NCI-H2171 treated with DMSO at 0.1 percent for 48 hours (cell line): ENCODE data around the gene SLC10A7.
A peak's percentile ranks its signal among the peaks of the same experiment; 100 is the strongest.

Experiments used
- DNase-seq: peaks from one replicate; lab custom pipeline; 2025; lab: John Stamatoyannopoulos, UW

Gene SLC10A7, protein sequence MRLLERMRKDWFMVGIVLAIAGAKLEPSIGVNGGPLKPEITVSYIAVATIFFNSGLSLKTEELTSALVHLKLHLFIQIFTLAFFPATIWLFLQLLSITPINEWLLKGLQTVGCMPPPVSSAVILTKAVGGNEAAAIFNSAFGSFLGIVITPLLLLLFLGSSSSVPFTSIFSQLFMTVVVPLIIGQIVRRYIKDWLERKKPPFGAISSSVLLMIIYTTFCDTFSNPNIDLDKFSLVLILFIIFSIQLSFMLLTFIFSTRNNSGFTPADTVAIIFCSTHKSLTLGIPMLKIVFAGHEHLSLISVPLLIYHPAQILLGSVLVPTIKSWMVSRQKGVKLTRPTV

GRCh38 chr4:146521541-146522097 lies at the start of gene SLC10A7:
Gene SLC10A7 (minus strand): TSS chr4:146521940. CDS start chr4:146521717, 223 bp downstream.
- DNase-seq, result peak; percentile 36

DNA sequence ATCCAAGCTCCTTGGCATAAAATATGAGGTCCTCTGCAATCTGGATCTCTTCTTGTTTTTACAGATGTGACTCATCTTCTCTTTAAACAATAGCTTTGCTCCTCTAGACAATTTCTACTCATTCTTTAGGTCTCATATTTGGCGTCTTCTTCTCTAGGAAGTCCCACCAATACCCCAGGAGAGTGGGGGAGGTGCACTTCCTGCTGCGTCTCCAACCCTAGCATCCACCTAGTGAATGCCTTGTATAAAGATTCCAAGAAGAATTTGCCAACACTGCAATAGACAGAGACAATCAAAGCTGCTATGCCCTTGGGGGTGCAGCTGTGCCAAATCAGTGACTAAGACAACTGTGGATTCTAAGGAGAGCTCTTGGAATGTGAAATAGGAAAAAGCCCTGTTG lies 45.7 kb upstream of the SLC10A7 start:
- DNase-seq, result no peak

- no peak for DNase-seq
Measured at GRCh38 chr4:146564492-146564891, 42.8 kb upstream of the SLC10A7 start.

DNA sequence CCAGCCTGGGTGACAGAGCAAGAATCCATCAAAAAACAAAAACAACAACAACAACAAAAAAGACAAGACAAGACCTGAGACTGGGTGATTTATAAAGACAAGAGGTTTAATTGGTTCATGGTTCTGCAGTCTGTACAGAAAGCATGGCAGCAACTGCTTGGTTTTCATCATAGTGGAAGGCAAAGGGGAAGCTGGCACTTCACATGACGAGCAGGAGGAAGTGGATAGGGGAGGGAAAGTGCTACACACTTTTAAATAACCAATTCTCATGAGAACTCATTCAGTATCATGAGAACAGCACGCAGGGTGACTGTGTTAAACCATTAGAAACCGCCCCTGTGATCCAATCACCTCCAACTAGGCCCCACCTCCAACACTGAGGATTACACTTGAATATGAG lies 28.4 kb upstream of the SLC10A7 start:
- DNase-seq, result no peak

GRCh38 chr4:146548443-146548842 lies 26.7 kb upstream of the SLC10A7 start:
- no peak for DNase-seq

DNA sequence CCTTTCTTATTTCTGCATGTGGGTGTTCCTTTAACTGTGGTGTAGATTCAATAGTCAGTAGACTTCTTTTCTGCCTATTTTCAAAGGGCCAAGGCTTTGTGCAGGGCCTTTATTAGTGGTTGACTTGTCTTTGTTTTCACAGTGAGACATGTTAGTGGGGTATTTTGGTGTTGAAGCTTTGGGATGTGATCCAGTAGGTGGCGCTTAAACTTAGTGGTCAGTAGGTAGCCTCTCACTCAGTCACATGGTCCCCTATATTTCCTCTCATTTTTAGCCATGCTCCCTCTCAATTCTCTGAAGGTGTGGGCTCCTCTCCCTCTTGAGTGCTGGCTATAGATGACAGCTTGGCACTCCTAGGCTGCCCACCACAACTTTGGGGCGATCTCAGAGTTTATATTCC lies 23.4 kb upstream of the SLC10A7 start:
- DNase-seq, result no peak

GRCh38 chr4:146534178-146534577 lies 12.4 kb upstream of the SLC10A7 start:
- DNase-seq, result no peak

DNA sequence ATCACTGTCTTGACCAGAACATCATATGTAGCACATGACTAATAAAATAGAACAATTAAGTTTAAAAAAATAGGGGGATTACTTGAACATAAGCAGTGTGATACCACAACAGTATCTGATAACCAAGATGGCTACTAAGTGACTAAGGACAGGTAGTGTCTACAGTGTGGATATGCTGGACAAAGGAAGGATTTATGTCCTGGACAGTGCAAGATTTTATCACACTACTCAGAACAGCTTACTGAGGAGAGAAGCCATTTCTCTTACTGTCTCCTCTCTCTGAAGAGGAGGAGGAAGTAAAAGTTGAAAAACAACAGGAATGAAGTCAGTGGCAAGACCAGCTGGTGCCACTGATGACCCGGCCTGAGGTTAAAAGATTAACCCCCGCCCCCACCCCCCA lies 4.0 kb upstream of the SLC10A7 start:
- no peak for DNase-seq

DNA sequence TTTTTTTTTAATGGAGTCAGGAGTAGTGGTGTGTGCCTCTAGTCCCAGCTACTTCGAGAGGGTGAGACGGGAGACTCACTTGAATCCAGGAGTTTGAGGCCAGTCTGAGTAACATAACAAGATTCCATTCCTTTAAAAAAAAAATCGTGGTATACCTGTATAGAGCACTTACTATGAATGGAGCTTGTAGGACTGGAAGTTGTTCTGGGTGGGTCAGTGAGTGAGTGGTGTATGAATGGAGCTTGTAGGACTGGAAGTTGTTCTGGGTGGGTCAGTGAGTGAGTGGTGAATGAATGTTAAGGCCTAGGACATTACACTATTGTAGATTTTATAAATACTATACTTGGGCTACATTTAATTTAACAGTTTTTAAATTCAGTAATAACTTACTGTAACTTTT lies 2.9 kb upstream of the SLC10A7 start:
- DNase-seq, result no peak

- DNase-seq, result no peak
Measured at GRCh38 chr4:146522869-146523205, 1.1 kb upstream of the SLC10A7 start.

DNA sequence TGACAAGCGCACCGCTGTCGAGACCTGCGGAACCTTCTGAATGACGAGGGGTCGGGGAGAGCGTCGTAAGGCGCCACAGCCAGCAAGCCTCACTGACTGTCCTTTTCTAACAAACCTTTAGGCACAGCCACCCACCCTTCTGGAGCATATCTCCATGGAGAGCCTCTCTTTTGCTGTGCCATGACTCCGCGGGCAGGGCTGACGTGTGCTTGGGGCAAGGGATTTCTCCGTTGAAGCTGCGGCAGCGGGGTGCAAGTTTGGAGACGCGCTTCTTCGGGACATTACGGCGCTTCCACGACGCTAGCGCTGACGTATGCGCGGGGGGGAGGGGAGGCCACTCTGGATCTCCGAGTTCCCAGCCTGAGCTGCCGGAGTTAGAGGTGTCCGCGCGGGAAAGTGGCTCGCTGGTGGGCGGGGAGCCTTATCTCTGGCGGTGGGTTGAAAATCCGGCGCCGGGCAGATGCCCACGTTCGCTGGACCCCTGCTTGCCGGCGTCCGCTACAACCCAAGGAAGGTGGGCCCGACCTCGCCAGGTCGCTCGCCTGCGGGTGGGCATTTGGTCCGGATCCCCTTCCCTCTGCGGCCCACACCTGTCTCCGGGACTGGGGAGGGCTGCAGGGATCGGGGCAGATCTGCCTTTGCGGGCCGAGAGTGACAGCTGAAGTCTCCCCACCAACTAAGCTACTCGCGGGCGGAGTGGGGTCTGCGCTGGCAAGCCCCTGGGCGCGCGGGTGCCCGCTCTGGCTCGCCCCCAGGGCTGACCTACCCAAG lies 543 bp upstream of the SLC10A7 start:
- peak; percentile 60 for DNase-seq

DNA sequence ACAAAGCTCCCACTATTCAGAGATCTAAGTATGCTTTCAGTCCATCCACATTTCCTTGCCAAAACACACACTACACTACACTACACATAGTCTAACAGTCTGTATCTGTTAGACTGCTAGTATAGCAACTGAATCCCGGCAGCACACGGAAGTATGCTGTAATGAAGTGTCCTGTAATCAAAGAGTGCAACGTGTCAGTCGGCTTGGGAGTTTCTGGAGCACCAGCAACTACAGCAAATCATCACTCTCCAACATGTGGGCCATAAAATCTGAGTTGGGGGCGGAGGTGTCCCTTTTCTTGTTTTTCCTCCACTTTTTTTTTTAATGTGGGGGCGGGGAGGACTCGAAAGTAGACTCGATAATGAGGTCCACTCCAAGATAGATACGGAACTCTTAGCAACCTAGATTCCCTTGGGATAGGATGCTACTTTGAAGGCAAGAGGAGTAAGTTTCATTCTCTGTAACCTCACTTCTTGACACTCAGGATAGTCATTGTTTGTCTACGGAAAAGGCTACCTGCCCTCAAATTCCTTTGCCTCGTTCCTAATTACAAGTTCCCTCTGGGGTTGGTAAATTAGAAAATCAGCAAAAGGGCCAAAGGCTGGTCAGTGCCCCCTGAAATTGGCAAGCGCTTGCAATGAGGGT lies 722 bp downstream of the SLC10A7 start:
- peak; percentile 1 for DNase-seq

DNA sequence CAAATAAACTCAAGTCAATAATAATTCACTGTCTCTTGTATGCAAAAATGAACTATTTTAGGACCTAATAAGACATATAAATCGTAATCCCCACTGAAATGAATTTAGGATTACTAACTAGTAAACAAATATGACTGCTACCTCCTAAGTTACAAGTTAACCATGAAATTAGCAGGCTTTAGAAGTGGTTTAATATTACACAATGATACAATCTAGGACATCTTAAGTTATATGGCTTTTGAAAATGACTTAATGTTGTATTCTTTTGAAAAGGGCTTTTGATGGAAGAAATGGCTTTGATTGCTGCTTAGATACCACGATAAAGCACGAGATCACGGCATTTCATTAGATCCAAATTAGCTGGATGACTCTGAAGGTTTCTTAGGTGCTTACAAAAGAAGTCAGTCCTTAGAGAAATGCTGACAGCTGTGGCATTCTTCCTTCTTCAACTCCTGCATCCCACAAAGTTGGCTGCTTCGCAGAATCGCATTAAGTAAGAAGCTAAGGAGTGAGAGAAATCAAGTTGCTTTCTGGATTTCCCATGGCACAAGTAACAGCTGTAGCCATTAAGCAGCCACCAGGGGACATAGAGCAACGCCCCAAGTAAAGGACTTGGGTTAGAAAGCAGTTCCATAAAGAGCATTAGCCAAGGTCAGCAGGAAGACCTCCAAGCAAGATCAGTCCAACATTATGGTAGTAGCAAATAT lies 6.9 kb downstream of the SLC10A7 start:
- DNase-seq, result no peak

GRCh38 chr4:146513548-146513947 lies 8.2 kb downstream of the SLC10A7 start:
- DNase-seq, result no peak

DNA sequence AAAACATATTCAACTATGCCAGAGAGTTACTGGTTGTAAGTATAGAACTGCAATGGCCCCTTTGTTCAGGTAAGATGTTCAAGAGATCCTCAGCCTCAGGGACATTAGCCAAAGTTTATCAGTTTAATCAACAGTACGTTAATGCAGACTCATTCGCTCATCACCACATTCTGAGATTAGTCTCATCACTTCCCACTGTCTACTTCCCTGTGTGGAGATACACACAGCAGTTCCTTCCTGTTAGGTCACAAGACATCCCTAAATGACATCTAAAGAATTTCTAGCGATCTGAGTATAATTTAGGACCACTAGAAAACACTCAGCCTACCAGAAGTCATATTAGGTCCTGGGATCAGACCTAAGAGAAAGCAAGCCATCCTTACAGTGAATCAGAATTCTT lies 10.4 kb downstream of the SLC10A7 start:
- DNase-seq, result no peak

DNA sequence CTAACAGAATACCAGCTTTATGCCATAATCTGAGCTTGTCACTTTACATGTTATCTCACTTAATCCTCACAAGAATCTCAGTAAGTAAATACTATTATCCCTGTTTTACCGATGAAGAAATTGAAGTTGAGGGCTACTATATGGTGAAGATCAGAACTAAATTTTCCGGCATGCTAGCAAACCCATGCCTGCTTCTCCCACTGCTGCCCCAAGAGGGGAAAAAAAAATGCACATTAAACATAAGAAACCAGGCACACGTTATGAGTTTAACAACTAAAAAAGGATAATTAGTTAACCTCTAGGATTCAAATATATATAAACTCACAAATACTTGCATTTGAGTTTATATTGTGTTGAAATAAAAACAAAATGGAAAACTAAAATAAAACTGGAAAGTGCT lies 10.8 kb downstream of the SLC10A7 start:
- DNase-seq, result no peak

- no peak for DNase-seq
Measured at GRCh38 chr4:146508229-146508939, 13.4 kb downstream of the SLC10A7 start.

GRCh38 chr4:146507632-146508031 lies 14.1 kb downstream of the SLC10A7 start:
- DNase-seq, result no peak

DNA sequence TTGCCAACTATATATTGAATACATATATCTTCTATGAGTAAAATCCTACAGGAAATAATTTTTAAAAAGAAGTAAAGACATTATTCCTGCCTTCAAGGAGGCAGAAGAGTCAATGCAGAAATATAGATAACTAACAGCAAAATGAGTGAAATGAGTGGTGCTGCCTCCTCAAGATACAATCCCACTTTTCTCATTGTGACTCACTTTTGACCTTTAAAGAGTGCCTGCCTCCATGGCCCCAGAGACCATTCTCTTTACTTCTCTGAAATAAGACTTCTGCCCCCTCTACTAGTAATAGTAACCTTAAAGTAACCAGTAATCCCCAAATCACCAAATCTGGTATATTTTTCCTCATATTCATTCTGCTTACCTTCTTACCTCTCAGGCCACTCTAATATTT lies 15.5 kb downstream of the SLC10A7 start:
- no peak for DNase-seq

DNA sequence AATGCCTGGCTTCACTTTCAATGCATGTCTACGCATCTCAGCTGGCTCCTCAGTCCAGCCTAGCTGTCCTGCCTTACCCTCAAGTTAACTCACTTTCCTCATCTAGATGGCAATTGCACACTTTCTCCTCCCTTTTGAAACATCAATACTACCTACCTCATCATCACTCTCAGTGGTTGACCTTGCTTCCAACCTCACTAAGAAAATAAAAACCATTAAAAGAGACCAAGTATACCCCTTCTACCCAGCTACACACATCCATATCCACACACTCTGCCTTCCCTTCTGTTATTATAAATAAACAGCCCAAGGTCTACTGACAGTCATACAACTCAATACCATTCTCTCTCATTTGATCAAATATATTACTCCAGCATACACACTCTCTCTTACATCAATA lies 21.5 kb downstream of the SLC10A7 start:
- no peak for DNase-seq

GRCh38 chr4:146498291-146498690 lies 23.4 kb downstream of the SLC10A7 start:
- DNase-seq, result no peak

- DNase-seq, result no peak
Measured at GRCh38 chr4:146495269-146495668, 26.5 kb downstream of the SLC10A7 start.
